SK-N-SH (cell line): Measurements from ENCODE around the gene SLC26A4. TPM values are rescaled to one million over a fixed set of nuclear protein-coding genes. Genes with fewer than 3 reads are reported as not detected.

ENCODE experiments used
- CTCF ChIA-PET: fragments of 300-600, 350-600 bp; formaldehyde crosslinking; extraction: SDS; loops from one replicate; lab custom pipeline; 2021; lab: Yijun Ruan, JAX
- POLR2A ChIA-PET: fragments of 350-600 bp; sonication (Branson Sonifier 250); formaldehyde crosslinking; extraction: SDS; loops from one replicate; lab custom pipeline; 2020; ENCODE audit warnings: antibody characterized with exemption, inconsistent platforms; lab: Yijun Ruan, JAX
- DNase-seq: peaks from one replicate; pipeline ENCODE4 v3.0.0; 2012
- H2AFZ ChIP-seq: fragments of 200-600 bp; sonication (generic); 2 replicates; pipeline ENCODE4 v1.8.1; 2016; ENCODE audit warnings: antibody characterized with exemption, mild to moderate bottlenecking, low read depth
- H3F3A ChIP-seq: fragments of 200-600 bp; sonication (generic); replicated peaks from 2 replicates; pipeline ENCODE3; 2016; ENCODE audit warnings: antibody characterized with exemption, mild to moderate bottlenecking; ENCODE audit not compliant: insufficient read depth
- H3K27ac ChIP-seq, 2 experiments: fragments of 200-500 bp in 1 of 2; fragments of 200-600 bp in 1 of 2; sonication (Bioruptor generic) in 1 of 2; sonication (generic), shearing (Covaris generic) in 1 of 2; 2 replicates each; pipeline versions ENCODE4 v1.5.1 to v1.6.1; 2014 to 2016; ENCODE audit warnings: low read depth in 2 of 2, inconsistent platforms in 1 of 2, low read length in 1 of 2, mild to moderate bottlenecking in 1 of 2, mixed read lengths in 1 of 2
- H3K27me3 ChIP-seq: fragments of 200-600 bp; sonication (generic), shearing (Covaris generic); 2 replicates; pipeline ENCODE4 v1.6.1; 2016; ENCODE audit warnings: mixed run types; ENCODE audit not compliant: insufficient read depth
- H3K36me3 ChIP-seq, 2 experiments: fragments of 200-500 bp in 1 of 2; fragments of 200-600 bp in 1 of 2; sonication (Bioruptor generic) in 1 of 2; sonication (generic) in 1 of 2; replicated peaks in 1 of 2; 2 replicates each; pipeline versions ENCODE3 to v1.5.1; 2014 to 2016; ENCODE audit warnings: low read length in 1 of 2, mild to moderate bottlenecking in 1 of 2; ENCODE audit not compliant: insufficient read depth in 2 of 2, control insufficient read depth in 1 of 2
- H3K4me1 ChIP-seq, 2 experiments: fragments of 200-500 bp in 1 of 2; fragments of 200-600 bp in 1 of 2; sonication (Bioruptor generic) in 1 of 2; sonication (generic), shearing (Covaris generic) in 1 of 2; 2 replicates each; pipeline versions ENCODE4 v1.5.1 to v1.6.1; 2014 to 2016; ENCODE audit warnings: low read depth in 1 of 2, low read length in 1 of 2, mixed run types in 1 of 2; ENCODE audit not compliant: insufficient read depth in 2 of 2, control insufficient read depth in 1 of 2
- H3K4me2 ChIP-seq: fragments of 200-600 bp; sonication (generic), shearing (Covaris generic); 2 replicates; pipeline ENCODE4 v1.6.1; 2017; ENCODE audit warnings: mixed run types
- H3K4me3 ChIP-seq, 2 experiments: fragments of 200-500 bp in 1 of 2; fragments of 200-600 bp in 1 of 2; sonication (Bioruptor generic) in 1 of 2; sonication (generic), shearing (Covaris generic) in 1 of 2; 2 replicates each; pipeline versions ENCODE4 v1.5.1 to v1.8.1; 2014 to 2016; ENCODE audit warnings: low read depth in 2 of 2, inconsistent platforms in 1 of 2, low read length in 1 of 2, mild to moderate bottlenecking in 1 of 2, mixed read lengths in 1 of 2, moderate library complexity in 1 of 2
- H3K79me2 ChIP-seq: fragments of 200-600 bp; sonication (generic); 2 replicates; pipeline ENCODE4 v1.8.1; 2017; ENCODE audit warnings: mild to moderate bottlenecking; ENCODE audit not compliant: insufficient read depth
- H3K9ac ChIP-seq: fragments of 200-600 bp; sonication (generic); 2 replicates; pipeline ENCODE4 v1.6.1; 2017; ENCODE audit warnings: mixed run types
- H3K9me2 ChIP-seq: fragments of 200-600 bp; sonication (generic); 2 replicates; pipeline ENCODE4 v1.6.1; 2017; ENCODE audit warnings: mixed run types
- H3K9me3 ChIP-seq: fragments of 200-600 bp; sonication (generic); 2 replicates; pipeline ENCODE4 v1.6.1; 2017; ENCODE audit warnings: mixed run types, mild to moderate bottlenecking, moderate library complexity
- H4K20me1 ChIP-seq: fragments of 200-600 bp; sonication (generic); 2 replicates; pipeline ENCODE4 v1.6.1; 2017; ENCODE audit warnings: mild to moderate bottlenecking, mixed run types; ENCODE audit not compliant: insufficient read depth
- ELF1 ChIP-seq: IDR thresholded peaks from 2 replicates; pipeline ENCODE4 v1.4.0; 2012
- FOXJ3 ChIP-seq: sonication (generic); formaldehyde crosslinking; IDR thresholded peaks from 2 replicates; pipeline ENCODE4 v1.5.1; 2020; ENCODE audit warnings: mild to moderate bottlenecking, missing genetic modification reagents
- FOXM1 ChIP-seq: IDR thresholded peaks from 2 replicates; pipeline ENCODE4 v1.4.0; 2012; ENCODE audit warnings: low read depth, mild to moderate bottlenecking
- GABPA ChIP-seq: IDR thresholded peaks from 2 replicates; pipeline ENCODE4 v1.4.0; 2012; ENCODE audit warnings: low read depth, mild to moderate bottlenecking
- GATA2 ChIP-seq: sonication (generic); formaldehyde crosslinking; IDR thresholded peaks from 2 replicates; pipeline ENCODE4 v1.5.0; 2020; ENCODE audit warnings: mild to moderate bottlenecking, missing genetic modification reagents
- RXRA ChIP-seq: IDR thresholded peaks from 2 replicates; pipeline ENCODE4 v1.4.0; 2012; ENCODE audit warnings: low read depth, mild to moderate bottlenecking, borderline replicate concordance
- SIN3A ChIP-seq: IDR thresholded peaks from 2 replicates; pipeline ENCODE4 v1.6.1; 2012; ENCODE audit warnings: low read depth, mild to moderate bottlenecking, low read length, moderate library complexity, borderline replicate concordance
- WGBS: methylation state at CpG from one replicate; pipeline ENCODE4 v1.1.6; 2017; ENCODE audit warnings: low lambda C conversion rate; 5-methylcytosine and 5-hydroxymethylcytosine counted together
- polyA plus RNA-seq, 3 experiments: library from polyadenylated mRNA; depleted of rRNA; stranded (reverse); fragments of >200 nt; gene quantifications; 2 replicates each; pipeline ENCODE4 v1.2.3, GENCODE V29; 2012
- TF ChIP-seq, protein P1 (sequence below): IDR thresholded peaks from 2 replicates; pipeline ENCODE4 v1.4.0; 2012; ENCODE audit warnings: low read depth, borderline replicate concordance
- TF ChIP-seq, protein P2 (sequence below): fragments of 200-600 bp; sonication (generic); IDR thresholded peaks from 2 replicates; pipeline ENCODE4 v1.6.1; 2017; ENCODE audit warnings: antibody characterized with exemption, mild to moderate bottlenecking, moderate library complexity
- TF ChIP-seq, protein P3 (sequence below): IDR thresholded peaks from 2 replicates; pipeline ENCODE4 v1.6.1; 2012; ENCODE audit warnings: mild to moderate bottlenecking, low read depth, low read length, moderate library complexity

Gene SLC26A4
- polyA plus RNA-seq, 1 of the 3 experiments (the other 2 are of a cell fraction) = 0.61 TPM

DNA sequence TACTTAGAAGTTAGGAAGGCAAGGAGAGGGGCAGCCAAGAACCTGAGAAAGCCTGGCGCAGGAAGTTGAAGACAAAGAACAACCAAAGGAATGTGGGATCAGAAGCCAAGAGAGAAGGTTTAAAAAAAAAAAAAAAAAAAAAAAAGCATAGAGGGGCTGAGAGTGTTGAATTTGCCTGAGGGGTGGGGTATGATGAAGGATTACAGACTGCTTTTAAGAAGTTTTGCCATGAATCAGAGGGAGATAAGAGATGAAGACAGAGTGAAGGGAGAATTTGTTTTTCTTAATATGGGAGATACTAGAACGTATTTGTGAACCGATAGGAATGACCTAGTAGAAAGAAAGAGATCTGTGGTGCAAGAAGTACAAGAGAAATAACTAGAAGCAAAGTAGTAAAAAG lies 6.7 kb downstream of the SLC26A4 start (continued):
- TF ChIP-seq, protein P1, sequence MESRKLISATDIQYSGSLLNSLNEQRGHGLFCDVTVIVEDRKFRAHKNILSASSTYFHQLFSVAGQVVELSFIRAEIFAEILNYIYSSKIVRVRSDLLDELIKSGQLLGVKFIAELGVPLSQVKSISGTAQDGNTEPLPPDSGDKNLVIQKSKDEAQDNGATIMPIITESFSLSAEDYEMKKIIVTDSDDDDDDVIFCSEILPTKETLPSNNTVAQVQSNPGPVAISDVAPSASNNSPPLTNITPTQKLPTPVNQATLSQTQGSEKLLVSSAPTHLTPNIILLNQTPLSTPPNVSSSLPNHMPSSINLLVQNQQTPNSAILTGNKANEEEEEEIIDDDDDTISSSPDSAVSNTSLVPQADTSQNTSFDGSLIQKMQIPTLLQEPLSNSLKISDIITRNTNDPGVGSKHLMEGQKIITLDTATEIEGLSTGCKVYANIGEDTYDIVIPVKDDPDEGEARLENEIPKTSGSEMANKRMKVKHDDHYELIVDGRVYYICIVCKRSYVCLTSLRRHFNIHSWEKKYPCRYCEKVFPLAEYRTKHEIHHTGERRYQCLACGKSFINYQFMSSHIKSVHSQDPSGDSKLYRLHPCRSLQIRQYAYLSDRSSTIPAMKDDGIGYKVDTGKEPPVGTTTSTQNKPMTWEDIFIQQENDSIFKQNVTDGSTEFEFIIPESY = no peak
- TF ChIP-seq, protein P2, sequence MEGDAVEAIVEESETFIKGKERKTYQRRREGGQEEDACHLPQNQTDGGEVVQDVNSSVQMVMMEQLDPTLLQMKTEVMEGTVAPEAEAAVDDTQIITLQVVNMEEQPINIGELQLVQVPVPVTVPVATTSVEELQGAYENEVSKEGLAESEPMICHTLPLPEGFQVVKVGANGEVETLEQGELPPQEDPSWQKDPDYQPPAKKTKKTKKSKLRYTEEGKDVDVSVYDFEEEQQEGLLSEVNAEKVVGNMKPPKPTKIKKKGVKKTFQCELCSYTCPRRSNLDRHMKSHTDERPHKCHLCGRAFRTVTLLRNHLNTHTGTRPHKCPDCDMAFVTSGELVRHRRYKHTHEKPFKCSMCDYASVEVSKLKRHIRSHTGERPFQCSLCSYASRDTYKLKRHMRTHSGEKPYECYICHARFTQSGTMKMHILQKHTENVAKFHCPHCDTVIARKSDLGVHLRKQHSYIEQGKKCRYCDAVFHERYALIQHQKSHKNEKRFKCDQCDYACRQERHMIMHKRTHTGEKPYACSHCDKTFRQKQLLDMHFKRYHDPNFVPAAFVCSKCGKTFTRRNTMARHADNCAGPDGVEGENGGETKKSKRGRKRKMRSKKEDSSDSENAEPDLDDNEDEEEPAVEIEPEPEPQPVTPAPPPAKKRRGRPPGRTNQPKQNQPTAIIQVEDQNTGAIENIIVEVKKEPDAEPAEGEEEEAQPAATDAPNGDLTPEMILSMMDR = no peak

DNA sequence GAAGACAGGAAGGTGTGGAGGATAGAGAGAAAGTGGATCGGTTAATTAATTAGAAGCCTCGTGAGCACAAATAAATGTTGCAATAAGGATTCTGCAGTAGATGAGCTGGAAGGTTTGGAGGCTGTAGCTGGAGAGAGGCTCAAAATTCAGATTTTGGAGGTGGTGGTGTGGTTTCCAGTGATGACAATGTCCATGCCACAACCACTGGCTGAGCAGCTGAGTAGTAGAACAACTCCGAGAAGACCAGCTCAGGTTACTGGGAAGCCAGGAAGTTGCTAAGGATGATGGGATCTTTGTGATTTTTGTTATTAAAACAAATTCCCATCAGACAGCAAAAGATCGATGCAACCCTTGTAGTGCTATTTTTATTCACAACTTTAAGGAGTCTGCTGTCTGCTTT lies 7.7 kb downstream of the SLC26A4 start:
- ChIA-PET CTCF (interaction anchor here (1.0 to 1.4 kb wide), 2 partner anchors 21 to 204 kb away, joined by 3 read pairs; no protein-coding TSS in a partner anchor), POLR2A (no interaction called here)
- TF ChIP-seq RXRA (no peak), GABPA (no peak), SIN3A (no peak), ELF1 (no peak), GATA2 (no peak), FOXJ3 (CRISPR knock-in tag) (no peak), FOXM1 (no peak)
- TF ChIP-seq, protein P3, sequence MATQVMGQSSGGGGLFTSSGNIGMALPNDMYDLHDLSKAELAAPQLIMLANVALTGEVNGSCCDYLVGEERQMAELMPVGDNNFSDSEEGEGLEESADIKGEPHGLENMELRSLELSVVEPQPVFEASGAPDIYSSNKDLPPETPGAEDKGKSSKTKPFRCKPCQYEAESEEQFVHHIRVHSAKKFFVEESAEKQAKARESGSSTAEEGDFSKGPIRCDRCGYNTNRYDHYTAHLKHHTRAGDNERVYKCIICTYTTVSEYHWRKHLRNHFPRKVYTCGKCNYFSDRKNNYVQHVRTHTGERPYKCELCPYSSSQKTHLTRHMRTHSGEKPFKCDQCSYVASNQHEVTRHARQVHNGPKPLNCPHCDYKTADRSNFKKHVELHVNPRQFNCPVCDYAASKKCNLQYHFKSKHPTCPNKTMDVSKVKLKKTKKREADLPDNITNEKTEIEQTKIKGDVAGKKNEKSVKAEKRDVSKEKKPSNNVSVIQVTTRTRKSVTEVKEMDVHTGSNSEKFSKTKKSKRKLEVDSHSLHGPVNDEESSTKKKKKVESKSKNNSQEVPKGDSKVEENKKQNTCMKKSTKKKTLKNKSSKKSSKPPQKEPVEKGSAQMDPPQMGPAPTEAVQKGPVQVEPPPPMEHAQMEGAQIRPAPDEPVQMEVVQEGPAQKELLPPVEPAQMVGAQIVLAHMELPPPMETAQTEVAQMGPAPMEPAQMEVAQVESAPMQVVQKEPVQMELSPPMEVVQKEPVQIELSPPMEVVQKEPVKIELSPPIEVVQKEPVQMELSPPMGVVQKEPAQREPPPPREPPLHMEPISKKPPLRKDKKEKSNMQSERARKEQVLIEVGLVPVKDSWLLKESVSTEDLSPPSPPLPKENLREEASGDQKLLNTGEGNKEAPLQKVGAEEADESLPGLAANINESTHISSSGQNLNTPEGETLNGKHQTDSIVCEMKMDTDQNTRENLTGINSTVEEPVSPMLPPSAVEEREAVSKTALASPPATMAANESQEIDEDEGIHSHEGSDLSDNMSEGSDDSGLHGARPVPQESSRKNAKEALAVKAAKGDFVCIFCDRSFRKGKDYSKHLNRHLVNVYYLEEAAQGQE = no peak
- no peaks in the 10 kb centered on the region for H4K20me1 ChIP-seq
- H3K4me2 ChIP-seq = no peak overlapping the region
- H3K9ac ChIP-seq = no peak overlapping the region
- no peaks in the 10 kb centered on the region for H3F3A ChIP-seq
- H2AFZ ChIP-seq = no peak overlapping the region
- no peak for DNase-seq
- no peak overlapping the region for H3K4me3 ChIP-seq
- no peaks in the 10 kb centered on the region for H3K4me1 ChIP-seq
- H3K36me3 ChIP-seq = no peaks in the 10 kb centered on the region
- H3K27ac ChIP-seq = no peak overlapping the region
- H3K79me2 ChIP-seq = no peaks in the 10 kb centered on the region
- H3K9me2 ChIP-seq = no peaks in the 10 kb centered on the region
- no peaks in the 10 kb centered on the region; the same call in 1 of the 2 replicates for H3K27me3 ChIP-seq
- 92% methylated on average over 4 of the region's 4 CpGs for WGBS
- H3K9me3 ChIP-seq = no peaks in the 10 kb centered on the region
